NOMO-1 treated with dmso at 0.1 percent for 144 hours (cell line): ENCODE measurements around the gene UVSSA.

Source experiments
- DNase-seq: peaks from one replicate; lab custom pipeline; 2025; ENCODE audit not compliant: unreplicated experiment; lab: John Stamatoyannopoulos, UW

The UVSSA gene

GRCh38 chr4:1406394-1406980 is 59.5 kb downstream of the UVSSA start, which contains the start of gene NKX1-1:
Gene NKX1-1 (minus strand): TSS chr4:1406442. CDS start chr4:1406442, 0 bp downstream.
- no peak for DNase-seq

GRCh38 chr4:1406981-1407656 is 60.1 kb downstream of the UVSSA start:
- no peak for DNase-seq

- no peak for DNase-seq
These were observed 60.8 kb downstream of the UVSSA start for GRCh38 chr4:1407657-1408333.

- no peak for DNase-seq
These were observed 61.4 kb downstream of the UVSSA start for GRCh38 chr4:1408418-1408817.

- no peak for DNase-seq
These were observed 62.1 kb downstream of the UVSSA start for GRCh38 chr4:1409079-1409478.

GRCh38 chr4:1409491-1410425 is 62.8 kb downstream of the UVSSA start:
- no peak for DNase-seq

- no peak for DNase-seq
These were observed 63.7 kb downstream of the UVSSA start for GRCh38 chr4:1410491-1411325.

GRCh38 chr4:1411436-1412375 is 64.7 kb downstream of the UVSSA start:
- no peak for DNase-seq

- DNase-seq, result no peak
These were observed 65.6 kb downstream of the UVSSA start for GRCh38 chr4:1412376-1413203.

- DNase-seq, result no peak
These were observed 66.2 kb downstream of the UVSSA start for GRCh38 chr4:1413204-1413663.

- DNase-seq, result no peak
These were observed 66.9 kb downstream of the UVSSA start for GRCh38 chr4:1413687-1414479.

- DNase-seq, result no peak
These were observed 68.0 kb downstream of the UVSSA start for GRCh38 chr4:1414831-1415680.

- no peak for DNase-seq
These were observed 68.6 kb downstream of the UVSSA start for GRCh38 chr4:1415681-1415981.

GRCh38 chr4:1416051-1416947 is 69.3 kb downstream of the UVSSA start:
- DNase-seq, result no peak

- DNase-seq, result no peak
These were observed 69.9 kb downstream of the UVSSA start for GRCh38 chr4:1416948-1417260.
